Activated CD8-positive, alpha-beta memory T cell treated with anti-CD3 and anti-CD28 coated beads for 48 hours (primary cell): ENCODE measurements around the gene LAMC2.
"Not testable (repeated sequence)": the region's sequence is repeated elsewhere in the genome, so short reads cannot be mapped to it uniquely, and the experiment has no call there.

ENCODE experiments used
- DNase-seq, 3 experiments: peaks; one replicate each; pipeline ENCODE4 v3.0.0-alpha.2; 2020; ENCODE audit warnings: low read depth in 2 of 3, low spot score in 2 of 3

LAMC2 gene

GRCh38 chr1:183185941-183186490, at the start of gene LAMC2:
TSS of gene LAMC2 (plus strand) at chr1:183186264. CDS start at chr1:183186353, 89 bp downstream.
- DNase-seq = no peak

- DNase-seq = no peak
Measured at GRCh38 chr1:183137782-183138181, 48.3 kb upstream of the LAMC2 start.

- no peak for DNase-seq
Measured at GRCh38 chr1:183138301-183138700, 47.8 kb upstream of the LAMC2 start.

DNA sequence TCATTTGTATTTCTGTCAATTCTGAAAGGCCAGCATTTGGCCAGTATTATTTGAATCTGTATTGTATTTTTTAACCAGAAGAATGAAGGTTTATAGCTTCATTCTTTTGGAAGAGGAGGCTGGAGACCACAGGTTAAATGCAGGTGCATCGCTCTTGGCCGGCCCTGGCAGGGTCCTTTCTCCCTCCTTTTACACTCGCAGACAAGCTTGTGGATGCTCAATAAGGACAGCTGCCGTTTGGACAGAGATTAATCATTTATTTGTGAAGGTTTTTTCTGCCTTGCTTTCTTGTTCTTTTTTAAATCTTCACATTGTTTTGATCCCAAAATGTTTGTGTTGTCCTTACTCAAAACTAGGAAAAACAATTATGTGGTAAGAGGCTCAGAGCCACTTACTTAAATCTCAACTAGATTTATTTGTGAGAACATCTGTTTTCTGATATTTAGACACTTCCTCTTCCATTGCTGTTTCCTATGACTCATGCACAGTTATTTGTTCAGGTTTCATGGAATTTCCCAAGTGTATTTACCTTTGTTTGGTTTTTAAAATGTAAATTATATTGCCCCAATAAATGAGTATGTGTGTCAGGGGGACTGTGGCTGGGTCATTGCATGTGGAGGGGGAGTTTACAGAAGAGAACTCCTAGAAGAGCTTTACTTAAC, 46.7 kb upstream of the LAMC2 start:
- no peak for DNase-seq

DNA sequence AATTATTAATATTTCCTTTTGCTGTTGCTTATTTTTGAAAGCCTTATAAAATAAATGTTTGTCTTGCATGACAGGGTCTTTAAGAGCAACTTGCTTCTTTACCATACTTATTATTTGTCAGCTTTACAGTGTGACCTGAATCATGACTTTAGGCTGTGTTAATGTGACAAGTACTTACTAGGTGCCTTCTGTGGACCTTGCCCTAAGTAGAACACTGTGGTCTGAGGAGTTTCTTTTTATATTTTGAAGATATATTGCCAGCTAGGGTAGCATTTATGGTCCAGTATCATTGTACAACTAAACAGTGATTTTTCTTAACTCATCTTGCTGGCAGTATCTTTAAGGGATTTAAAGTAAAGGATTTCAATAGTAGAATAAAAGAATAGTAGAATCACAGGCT, 45.4 kb upstream of the LAMC2 start:
- DNase-seq = no peak

- no peak for DNase-seq
Measured at GRCh38 chr1:183142171-183142570, 43.9 kb upstream of the LAMC2 start.

- no peak for DNase-seq
Measured at GRCh38 chr1:183143576-183144315, 42.3 kb upstream of the LAMC2 start.

- DNase-seq = no peak
Measured at GRCh38 chr1:183144752-183145151, 41.3 kb upstream of the LAMC2 start.

DNA sequence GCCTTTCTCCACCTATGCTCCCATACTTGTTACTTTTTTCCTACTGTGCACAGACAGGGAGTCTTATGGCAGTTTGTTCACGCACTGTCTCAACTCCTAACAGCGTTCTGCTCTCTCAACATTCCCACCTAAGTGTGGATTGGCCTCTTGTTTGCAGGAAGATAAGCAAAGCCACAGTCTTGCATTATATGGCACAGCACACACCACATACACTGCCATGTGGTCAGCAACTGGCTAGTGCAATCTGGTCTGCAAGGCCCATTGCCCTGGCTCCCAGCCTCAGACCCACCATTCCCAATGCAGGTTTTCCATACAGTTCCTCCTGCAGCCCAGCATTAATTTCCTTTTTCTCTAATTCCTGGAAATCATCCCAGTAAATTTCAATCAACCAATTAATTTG, 38.3 kb upstream of the LAMC2 start:
- DNase-seq = no peak

GRCh38 chr1:183148599-183148998, 37.5 kb upstream of the LAMC2 start:
- DNase-seq = no peak

- DNase-seq = no peak
Measured at GRCh38 chr1:183149273-183149672, 36.8 kb upstream of the LAMC2 start.

- DNase-seq = not testable (repeated sequence)
Measured at GRCh38 chr1:183150032-183150431, 36.0 kb upstream of the LAMC2 start.

DNA sequence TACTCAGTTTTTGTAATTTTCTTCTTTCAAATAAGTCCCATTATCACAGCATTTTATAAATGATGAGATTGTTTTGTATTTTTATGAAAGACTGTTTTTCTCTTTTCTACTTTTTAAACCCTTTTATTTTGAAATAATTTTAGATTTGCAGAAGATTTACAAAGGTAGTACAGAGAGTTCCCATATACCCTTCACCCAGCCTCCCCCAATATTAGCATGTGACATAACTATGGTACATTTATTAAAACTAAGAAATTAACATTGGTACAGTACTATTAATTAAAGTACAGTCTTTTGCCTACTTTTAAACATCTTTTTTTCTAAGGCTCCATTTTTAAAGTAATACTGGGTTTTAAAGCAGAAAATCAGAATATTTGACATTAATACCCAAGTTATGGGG, 35.6 kb upstream of the LAMC2 start:
- DNase-seq = no peak

DNA sequence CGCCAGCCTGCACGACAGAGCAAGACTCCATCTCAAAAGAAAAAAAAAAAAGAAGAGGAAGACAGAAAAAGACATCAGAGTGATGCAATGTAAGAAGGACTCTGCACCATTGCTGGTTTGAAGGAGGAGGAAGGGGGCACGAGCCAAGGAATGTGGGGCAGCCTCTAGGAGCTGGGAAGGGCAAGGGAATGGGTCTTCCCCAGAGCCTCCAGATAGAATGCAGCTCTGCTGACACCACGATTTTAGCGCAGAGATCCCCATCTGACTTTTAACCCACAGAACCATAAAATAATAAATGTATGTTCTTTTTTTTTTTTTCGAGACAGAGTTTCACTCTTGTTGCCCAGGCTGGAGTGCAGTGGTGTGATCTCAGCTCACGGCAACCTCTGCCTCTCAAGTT, 33.9 kb upstream of the LAMC2 start:
- no peak for DNase-seq

DNA sequence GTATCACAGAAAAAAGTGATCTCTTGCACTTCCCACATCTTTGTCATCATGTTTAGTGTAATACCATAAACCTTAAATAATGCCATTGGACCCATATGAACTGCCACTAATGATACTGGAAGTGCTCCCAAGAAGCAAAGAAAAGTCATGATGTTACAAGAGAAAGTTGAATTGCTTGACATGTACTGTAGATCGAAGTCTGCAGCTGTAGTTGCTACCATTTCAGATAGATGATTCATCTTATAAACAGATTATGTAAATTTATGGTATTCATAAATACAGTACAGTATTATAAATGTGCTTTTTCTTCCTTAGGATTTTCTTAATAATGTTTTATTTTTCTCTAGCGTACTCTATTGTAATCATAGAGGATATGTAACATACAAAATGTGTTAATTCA, 30.1 kb upstream of the LAMC2 start:
- DNase-seq = no peak

DNA sequence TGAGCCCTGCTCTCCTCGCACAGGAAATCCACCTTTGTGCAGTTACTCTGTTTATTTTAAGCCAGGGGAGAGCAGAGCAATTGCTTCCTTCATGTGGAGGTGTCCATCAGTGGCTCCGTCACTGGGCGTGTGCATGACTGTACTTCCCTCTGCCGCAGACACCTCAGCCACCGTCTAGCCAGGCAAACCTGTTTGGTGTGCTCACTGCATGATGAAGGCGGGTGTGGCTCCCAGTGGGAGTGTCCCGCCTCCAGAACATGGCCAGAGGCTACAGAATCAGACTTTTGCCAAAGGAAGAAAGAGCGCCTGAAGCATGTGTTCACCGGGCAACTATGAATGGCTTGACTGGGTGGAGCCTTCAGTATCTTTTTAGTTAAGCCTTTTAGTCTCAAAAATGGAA, 26.1 kb upstream of the LAMC2 start:
- DNase-seq = no peak

DNA sequence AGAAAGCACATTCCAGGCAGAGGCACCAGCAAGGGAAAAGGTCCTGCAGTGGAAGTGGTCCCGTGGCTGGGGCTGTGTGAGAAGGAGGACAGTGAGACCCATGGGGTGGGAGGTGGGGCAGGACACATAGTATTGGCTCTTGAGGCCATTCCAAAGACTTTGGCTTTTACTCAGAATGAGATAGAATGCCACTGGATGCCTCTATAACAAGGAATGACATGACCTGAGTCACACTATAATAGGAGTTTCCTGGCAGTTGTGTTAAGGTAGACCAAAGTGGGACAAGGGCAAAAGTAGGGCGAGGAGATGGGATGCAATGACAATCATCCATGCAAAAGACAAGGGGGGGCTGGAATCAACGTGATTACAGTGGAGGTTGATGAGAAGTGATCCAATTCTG, 24.7 kb upstream of the LAMC2 start:
- no peak for DNase-seq

DNA sequence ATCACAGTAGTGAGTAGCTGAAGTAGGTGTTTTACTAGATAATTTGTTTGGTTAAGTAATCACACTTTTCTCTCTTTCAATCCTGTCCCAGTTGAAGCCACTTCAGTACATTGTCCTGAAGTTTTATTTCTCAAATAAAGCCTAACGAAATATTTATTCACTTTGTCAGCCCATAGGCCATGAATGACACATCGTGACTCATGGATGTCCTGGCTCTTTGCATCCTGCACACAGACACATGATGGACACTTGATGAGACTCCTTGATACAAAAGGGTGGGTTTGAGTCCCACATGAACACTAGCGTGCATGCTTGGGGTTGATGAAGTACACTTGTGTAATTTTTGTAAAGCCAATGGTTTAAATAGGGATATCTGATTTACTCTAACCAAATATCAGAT, 22.7 kb upstream of the LAMC2 start:
- no peak for DNase-seq

GRCh38 chr1:183164340-183164739, 21.7 kb upstream of the LAMC2 start:
- DNase-seq = no peak

GRCh38 chr1:183164963-183165362, 21.1 kb upstream of the LAMC2 start:
- DNase-seq = no peak

- no peak for DNase-seq
Measured at GRCh38 chr1:183165456-183165855, 20.6 kb upstream of the LAMC2 start.

GRCh38 chr1:183166454-183166853, 19.6 kb upstream of the LAMC2 start:
- no peak for DNase-seq

DNA sequence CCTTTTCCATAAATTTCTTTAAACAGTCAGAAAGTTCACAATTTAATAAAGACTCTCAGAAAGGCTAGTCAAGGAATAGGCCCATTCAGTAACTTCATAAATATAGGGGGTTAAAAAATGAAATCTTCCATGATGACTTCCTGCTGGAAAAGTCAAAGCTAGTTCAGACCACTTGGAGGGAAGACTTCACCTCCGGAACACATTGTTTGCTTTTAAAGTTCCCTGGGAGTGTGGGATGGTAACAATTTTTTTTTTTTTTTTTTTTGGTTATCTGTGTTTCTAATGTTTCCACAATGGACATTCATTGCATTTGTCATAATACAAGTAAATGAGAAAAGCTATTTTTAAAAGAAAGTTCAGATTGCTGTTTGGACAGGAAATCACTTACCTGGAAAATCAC, 18.4 kb upstream of the LAMC2 start:
- no peak for DNase-seq
